Measurements from ENCODE around the gene GABBR1.

GABBR1 gene

GRCh38 chr6:29561606-29562181 is 71.3 kb downstream of the GABBR1 start:
- no peak for DNase-seq

GRCh38 chr6:29561091-29561490 is 71.9 kb downstream of the GABBR1 start:
- no peak for DNase-seq

GRCh38 chr6:29559524-29560287 is 73.3 kb downstream of the GABBR1 start, which contains the start of gene UBD:
Gene UBD (minus strand): TSS chr6:29559732. CDS start chr6:29559701, 31 bp downstream.
- no peak for DNase-seq

- DNase-seq = no peak
Observed at GRCh38 chr6:29558439-29559079, 74.4 kb downstream of the GABBR1 start.

DNA sequence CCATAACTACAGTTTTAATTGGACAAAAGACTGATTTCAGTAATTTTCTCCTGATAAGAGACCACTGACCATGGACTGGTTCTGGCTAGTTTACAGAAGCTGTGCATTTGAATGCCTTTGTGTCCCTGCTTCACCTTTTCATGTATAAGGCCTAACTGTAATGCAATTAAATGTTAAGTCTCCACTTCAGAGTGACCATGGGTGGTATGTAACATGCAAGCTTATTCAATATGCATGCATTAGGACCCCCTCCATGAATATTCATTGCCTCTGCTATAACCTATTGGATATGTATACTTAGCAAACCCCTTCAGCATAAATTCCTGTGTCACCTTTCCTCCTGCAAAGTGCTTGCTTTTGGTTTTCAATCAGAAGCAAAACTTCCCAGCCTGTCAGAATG is 75.7 kb downstream of the GABBR1 start:
- DNase-seq = no peak

DNA sequence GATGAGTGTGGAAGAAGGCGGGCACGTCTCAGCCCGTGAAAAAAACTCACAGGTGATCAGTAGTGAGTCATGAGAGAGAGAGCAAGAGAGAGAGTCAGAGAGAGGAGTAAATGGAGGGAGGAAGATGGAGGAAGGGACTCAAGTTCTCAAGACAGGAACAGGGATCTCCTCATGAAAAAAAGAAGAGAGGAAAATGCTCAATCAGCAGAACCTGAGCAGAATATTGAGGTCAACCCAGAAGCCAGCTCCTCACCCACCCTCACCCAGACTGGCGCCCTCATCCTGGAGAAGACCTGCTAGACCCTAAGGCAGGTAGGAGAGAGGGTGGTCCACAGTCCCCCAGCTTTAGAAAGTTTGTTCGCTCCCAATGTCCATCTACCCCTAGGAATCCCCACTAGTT is 78.2 kb downstream of the GABBR1 start:
- DNase-seq = no peak

GRCh38 chr6:29553268-29554057 is 79.5 kb downstream of the GABBR1 start:
- DNase-seq = no peak

DNA sequence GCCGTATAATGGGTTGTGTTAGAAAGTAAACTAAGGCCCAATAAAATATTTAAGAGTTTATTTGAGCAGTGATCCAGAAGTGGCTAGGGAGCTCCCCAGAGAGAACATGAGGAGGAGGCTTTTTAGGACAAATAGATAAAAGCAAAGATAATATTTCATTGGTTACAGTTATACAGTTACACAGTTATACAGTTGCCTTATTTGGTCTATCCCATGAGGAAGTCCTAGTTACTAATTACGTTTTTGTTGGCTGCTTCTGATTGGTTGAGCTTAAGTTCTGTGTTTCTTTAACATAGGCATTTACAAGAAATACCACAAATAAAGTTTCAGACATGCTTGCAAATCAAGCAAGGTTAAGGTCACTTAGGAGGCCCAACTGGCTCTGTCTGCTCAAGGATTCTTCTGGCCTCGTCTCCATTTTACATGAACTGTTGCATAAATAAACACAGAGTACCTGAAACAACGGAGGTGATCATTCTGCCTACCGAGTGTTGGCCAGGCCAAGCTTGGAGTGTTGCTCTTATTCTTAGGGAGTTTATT is 80.4 kb downstream of the GABBR1 start:
- DNase-seq = peak; percentile 63

DNA sequence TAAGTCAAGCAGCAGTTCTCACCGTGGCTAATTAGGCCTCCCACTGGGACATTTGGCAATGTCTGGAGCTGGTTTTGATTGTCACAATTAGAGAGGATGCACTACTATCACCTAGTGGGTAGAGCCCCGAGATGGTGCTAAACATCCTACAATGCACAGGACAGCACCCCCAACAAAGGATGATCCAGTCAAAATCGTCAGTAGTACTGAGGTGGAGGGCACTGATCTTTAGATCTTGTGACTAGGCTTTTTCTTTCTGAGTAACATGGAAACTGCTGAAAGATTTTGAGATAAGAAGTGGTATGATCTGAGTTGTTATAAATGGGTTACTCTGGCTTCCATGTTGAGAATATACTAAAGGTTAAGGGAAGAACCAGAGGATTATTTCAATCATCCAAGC is 85.4 kb downstream of the GABBR1 start:
- DNase-seq = peak; percentile 70

DNA sequence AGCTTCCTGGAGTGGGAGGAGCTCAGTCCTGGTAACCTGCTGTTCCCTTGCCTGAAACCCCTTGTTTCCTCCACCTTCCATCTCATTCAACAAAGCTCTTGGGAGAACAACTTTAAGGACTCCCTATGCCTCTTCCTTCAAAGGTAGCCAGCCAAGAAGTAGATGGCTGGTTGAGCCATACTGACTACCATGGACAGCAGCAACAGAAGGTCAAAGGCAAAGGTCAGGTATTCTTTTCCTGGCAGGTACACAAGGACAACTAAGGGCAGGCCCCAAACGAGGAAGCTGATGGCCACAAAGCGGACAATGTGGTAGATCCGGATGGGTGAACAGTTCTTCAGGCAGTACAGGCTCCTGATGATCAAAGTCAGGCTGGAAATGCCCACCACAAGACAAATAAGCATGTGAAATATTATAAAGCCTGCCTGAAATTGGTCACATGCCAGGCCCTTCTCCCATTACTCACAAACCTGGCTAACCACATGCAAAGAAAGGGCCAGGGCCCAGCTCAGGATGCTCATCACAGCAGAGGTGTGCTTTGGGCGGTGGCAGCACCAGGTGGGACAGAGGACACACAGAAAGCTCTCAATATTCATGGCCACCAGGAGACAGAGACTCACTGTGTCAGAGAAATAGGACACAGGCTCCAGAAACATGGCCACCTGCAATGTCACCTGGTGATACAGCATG is 95.1 kb downstream of the GABBR1 start:
- no peak for DNase-seq

- DNase-seq = no peak
Observed at GRCh38 chr6:29532320-29532951, 100.5 kb downstream of the GABBR1 start.

- DNase-seq = peak; percentile 20
Observed at GRCh38 chr6:29531668-29532067, 101.3 kb downstream of the GABBR1 start.

GRCh38 chr6:29530671-29531310 is 102.2 kb downstream of the GABBR1 start:
- no peak for DNase-seq

GRCh38 chr6:29529956-29530355 is 103.0 kb downstream of the GABBR1 start:
- DNase-seq = no peak

DNA sequence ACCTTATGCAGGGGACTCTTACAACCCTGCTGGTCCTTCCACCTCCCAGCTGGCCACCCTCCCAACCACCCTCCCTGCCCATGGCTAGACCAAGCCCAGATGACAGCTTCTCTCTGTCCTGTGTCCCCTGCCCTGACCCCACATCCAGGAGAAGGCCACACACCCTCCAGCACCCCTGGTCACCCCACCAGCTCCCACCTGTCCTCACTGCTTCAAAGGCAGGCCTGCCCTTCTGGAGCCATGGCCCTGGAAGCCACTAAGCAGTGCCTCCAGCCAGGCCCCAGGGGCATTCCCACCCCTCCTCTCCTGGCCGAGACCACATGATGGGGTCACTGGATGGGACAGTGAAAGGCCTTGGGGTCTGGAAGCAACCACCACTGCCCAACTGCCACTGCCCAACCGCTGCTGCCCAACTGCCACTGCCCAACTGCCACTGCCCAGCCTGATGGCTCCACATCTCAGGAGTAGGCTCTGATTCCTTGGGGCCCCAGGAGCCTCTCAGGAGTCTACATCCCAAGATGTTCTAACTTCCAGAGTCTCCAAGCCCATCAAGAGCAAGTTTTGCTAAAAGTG is 103.9 kb downstream of the GABBR1 start:
- no peak for DNase-seq

- DNase-seq = no peak
Observed at GRCh38 chr6:29528300-29528931, 104.6 kb downstream of the GABBR1 start.

DNA sequence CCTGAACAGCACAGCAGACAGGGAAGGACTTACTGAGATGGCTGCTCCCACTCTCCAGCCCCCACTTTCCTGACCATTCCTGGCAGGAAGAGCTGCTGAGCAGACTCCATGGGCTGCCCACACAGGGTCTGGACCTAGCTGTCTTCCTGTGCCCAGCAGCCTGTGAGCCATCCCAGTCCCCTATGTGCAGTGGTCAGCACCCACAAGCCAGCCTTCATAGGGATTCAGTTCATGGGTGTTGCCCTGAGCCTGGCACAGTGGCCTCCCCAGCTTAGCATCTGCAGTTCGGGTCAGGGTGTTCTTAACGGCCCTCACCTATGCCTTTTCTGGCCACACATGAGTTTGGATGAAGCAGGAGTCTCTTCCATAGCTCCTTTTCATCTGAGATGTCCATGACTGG is 105.4 kb downstream of the GABBR1 start:
- DNase-seq = no peak

DNA sequence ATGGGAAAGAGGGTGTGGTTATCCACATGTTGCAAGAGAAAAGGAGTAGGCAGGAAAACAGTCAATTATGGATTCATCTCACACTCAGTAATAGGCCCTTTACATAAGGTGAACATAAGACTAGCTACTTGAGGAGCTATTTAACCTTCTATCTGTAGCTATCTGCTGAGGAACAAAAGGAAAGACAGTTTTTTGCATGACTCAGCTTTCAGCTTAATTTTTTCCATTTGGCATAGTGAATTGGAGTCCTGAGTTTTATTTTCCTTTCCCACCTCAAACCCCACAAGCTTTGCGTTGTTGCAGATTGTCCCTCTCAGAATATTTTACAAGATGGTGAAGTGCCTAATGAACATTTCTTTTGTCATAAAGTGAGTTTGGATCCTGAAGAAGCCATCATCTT is 105.9 kb downstream of the GABBR1 start:
- no peak for DNase-seq

GRCh38 chr6:29525311-29525639 is 107.7 kb downstream of the GABBR1 start:
- no peak for DNase-seq

DNA sequence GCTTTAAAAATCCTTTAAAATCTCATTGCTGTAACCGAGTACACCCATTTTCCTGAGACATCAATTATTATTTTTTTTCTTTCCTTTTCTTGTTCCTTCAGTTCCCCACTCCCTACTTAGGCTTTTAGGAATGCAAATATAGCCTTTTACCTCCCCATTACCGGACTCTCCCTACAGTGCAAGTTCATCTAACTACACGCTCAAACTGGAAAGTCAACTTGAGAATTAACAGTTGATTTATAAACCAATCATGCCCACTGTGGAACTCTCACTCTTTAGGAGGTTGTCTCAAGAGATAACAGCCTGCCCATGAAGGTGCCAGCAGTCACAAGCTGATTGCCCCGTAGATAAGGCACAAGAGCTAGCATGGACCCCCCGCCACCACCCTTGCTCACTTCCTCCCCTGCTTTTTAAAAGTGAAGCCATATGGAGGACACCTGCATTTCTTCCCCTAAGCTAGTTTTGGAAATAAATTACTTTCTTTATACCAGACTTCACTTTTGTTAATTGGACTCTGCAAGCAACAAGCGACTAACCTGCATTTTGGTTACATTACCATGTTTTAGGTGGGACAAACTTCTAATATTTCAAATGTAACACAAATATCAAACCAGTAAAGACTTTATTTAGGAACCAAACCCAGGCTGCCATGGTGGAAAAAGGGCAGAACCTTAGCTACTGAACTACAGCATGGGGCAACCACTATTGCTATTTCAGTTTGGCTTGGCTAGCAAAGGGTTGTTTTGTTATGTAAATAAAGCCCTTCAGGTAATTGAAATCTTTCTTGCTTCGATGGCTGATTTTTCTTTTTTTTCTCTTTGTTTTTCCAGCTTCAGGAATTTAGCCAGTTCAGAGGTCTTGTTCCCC is 108.3 kb downstream of the GABBR1 start:
- DNase-seq = no peak

All from activated CD4-positive, alpha-beta T cell treated with anti-CD3 and anti-CD28 coated beads, Interleukin-2, amount 50 U/mL, for 16 hours (primary cell).